Panc1 (cell line): ENCODE results near the gene RPS19BP1. TPM values are rescaled to one million over a fixed set of nuclear protein-coding genes. Genes with fewer than 3 reads are reported as not detected.
"Not testable (repeated sequence)": the region's sequence is repeated elsewhere in the genome, so short reads cannot be mapped to it uniquely, and the experiment has no call there.

Experiments
- ATAC-seq: fragments of 200-7000 bp; cut with Tn5 transposase; 2 replicates; pipeline ENCODE4 v1.9.1; 2020; ENCODE audit warnings: mild to moderate bottlenecking, moderate library complexity
- BruUV-seq: library from RNA; stranded (reverse); fragments of 400-500 nt; replicated peaks from 2 replicates; lab custom pipeline; 2021; lab: Mats Ljungman, UMichigan
- CTCF ChIA-PET: fragments of 300-600 bp; sonication (Branson Sonifier 250); formaldehyde crosslinking; loops from one replicate; lab custom pipeline; 2022; ENCODE audit warnings: antibody characterized with exemption; lab: Charles Lee
- POLR2A ChIA-PET: fragments of 300-600 bp; sonication (Branson Sonifier 250); formaldehyde crosslinking; loops from one replicate; lab custom pipeline; 2022; ENCODE audit warnings: antibody characterized with exemption; lab: Charles Lee
- DNase-seq: peaks from one replicate; pipeline ENCODE4 v3.0.0-alpha.2; 2010; ENCODE audit warnings: low read depth, low spot score
- H3K27ac ChIP-seq: 2 replicates; pipeline ENCODE4 v1.5.1; 2011; ENCODE audit warnings: mild to moderate bottlenecking, low read length, inconsistent platforms
- H3K27me3 ChIP-seq: fragments of 200-500 bp; sonication (Bioruptor generic); 2 replicates; pipeline ENCODE4 v1.6.0; 2014; ENCODE audit warnings: low read length, inconsistent platforms; ENCODE audit not compliant: control insufficient read depth, insufficient read depth
- H3K36me3 ChIP-seq: fragments of 200-500 bp; sonication (Bioruptor generic); 2 replicates; pipeline ENCODE4 v1.5.1; 2014; ENCODE audit warnings: inconsistent platforms, mild to moderate bottlenecking, low read length, moderate library complexity; ENCODE audit not compliant: control insufficient read depth, insufficient read depth
- H3K4me1 ChIP-seq: 2 replicates; pipeline ENCODE4 v1.5.1; 2011; ENCODE audit warnings: inconsistent platforms, mild to moderate bottlenecking, low read length, moderate library complexity; ENCODE audit not compliant: control insufficient read depth, insufficient read depth
- H3K4me3 ChIP-seq, 2 experiments: 2 replicates each; pipeline ENCODE4 v1.5.1; 2011 to 2012; ENCODE audit warnings: low read depth in 2 of 2, low read length in 2 of 2, mild to moderate bottlenecking in 2 of 2, inconsistent platforms in 1 of 2, moderate library complexity in 1 of 2
- H3K9me3 ChIP-seq: fragments of 200-500 bp; sonication (Bioruptor generic); 2 replicates; pipeline ENCODE4 v1.5.1; 2014; ENCODE audit warnings: low read depth, mild to moderate bottlenecking, inconsistent platforms, low read length, moderate library complexity; ENCODE audit not compliant: control insufficient read depth, insufficient read depth
- POLR2AphosphoS5 ChIP-seq: IDR thresholded peaks from 2 replicates; pipeline ENCODE4 v1.6.1; 2012; ENCODE audit warnings: mild to moderate bottlenecking, low read depth, low read length, moderate library complexity
- SIN3A ChIP-seq: IDR thresholded peaks from 2 replicates; pipeline ENCODE4 v1.6.1; 2012; ENCODE audit warnings: low read depth, mild to moderate bottlenecking, low read length, moderate library complexity, borderline replicate concordance; ENCODE audit not compliant: insufficient read depth
- TCF7L2 ChIP-seq: IDR thresholded peaks from 2 replicates; pipeline ENCODE4 v1.6.1; 2011; ENCODE audit warnings: mild to moderate bottlenecking, low read depth, low read length, inconsistent platforms
- in situ Hi-C: cut with HindIII; loops from 2 replicates; pipeline ENCODE4 v1.10.0; 2016; ENCODE audit warnings: low sequenced_read_pairs, low pct_unique_long_range_greater_than_20kb
- intact Hi-C: fragments of 100-400 bp; cut with micrococcal nuclease; formaldehyde crosslinking; loops from one replicate; pipeline ENCODE4 v1.10.0; 2022; ENCODE audit not compliant: unreplicated experiment
- total RNA-seq: library from RNA; stranded (reverse); gene quantifications from one replicate; pipeline ENCODE4 v1.2.1, GENCODE V29; 2021; ENCODE audit not compliant: unreplicated experiment

RPS19BP1 gene
- total RNA-seq, 1 experiment from 2014 or later, result 123 TPM

- Histone ChIP-seq H3K27me3 (no peaks in the 10 kb centered on the region), H3K4me1 (peaks cover 20% of the 10 kb centered on the region), H3K9me3 (no peaks in the 10 kb centered on the region), H3K27ac (peak overlapping the region; percentile 95), H3K4me3 (peak overlapping the region; percentile 75 to 84), H3K36me3 (peaks cover 10% of the 10 kb centered on the region)
- CTCF ChIA-PET, result interaction anchor here (0.6 kb wide), 1 partner anchor 198 kb away, joined by 6 read pairs; no protein-coding TSS in a partner anchor
- POLR2A ChIA-PET, result interaction anchor here (0.6 to 0.8 kb wide), 2 partner anchors 27 to 203 kb away, joined by 3 to 7 read pairs; partner anchors contain the start of gene RPL3
- intact Hi-C loops (no loop called here), in situ Hi-C loops (no loop called here)
- no TSS peak for BruUV-seq
- no peak for DNase-seq
- peak; percentile 1; the same call in 1 of the 2 replicates for ATAC-seq
- no peak for TF ChIP-seq TCF7L2
- TF ChIP-seq SIN3A, result 0 out of 2 replicates have a peak, but pooled peaks have one; percentile 30
- peak; percentile 96 for TF ChIP-seq POLR2AphosphoS5
Observed at GRCh38 chr22:39522567-39523300, 9.8 kb downstream of the RPS19BP1 start.

GRCh38 chr22:39522091-39522490 is 10.5 kb downstream of the RPS19BP1 start:
- Histone ChIP-seq H3K4me1 (peaks cover 17% of the 10 kb centered on the region), H3K36me3 (peaks cover 10% of the 10 kb centered on the region), H3K4me3 (peak overlapping the region; percentile 75 to 84), H3K27ac (peak overlapping the region; percentile 95)
- ATAC-seq, BruUV-seq, H3K9me3 ChIP-seq, DNase-seq, H3K27me3 ChIP-seq, in situ Hi-C loops, intact Hi-C loops, CTCF ChIA-PET: not testable (repeated sequence)
- POLR2A ChIA-PET, result interaction anchor here (0.8 kb wide), 1 partner anchor 26 kb away, joined by 7 read pairs; no protein-coding TSS in a partner anchor

- H3K36me3 ChIP-seq, result peaks cover 10% of the 10 kb centered on the region
- H3K27ac ChIP-seq, result peak overlapping the region; percentile 95
- 0 out of 2 replicates have a peak, but pooled peaks have one; percentile 1 for TF ChIP-seq POLR2AphosphoS5
- intact Hi-C loops, ATAC-seq, in situ Hi-C loops, CTCF ChIA-PET, H3K9me3 ChIP-seq, DNase-seq, H3K27me3 ChIP-seq: not testable (repeated sequence)
- TSS peak; percentile 91 for BruUV-seq
- peaks cover 17% of the 10 kb centered on the region for H3K4me1 ChIP-seq
- H3K4me3 ChIP-seq, result peak overlapping the region; percentile 75 to 84
- POLR2A ChIA-PET, result interaction anchor here (1.1 kb wide), 1 partner anchor 10 kb away, joined by 4 read pairs; no protein-coding TSS in a partner anchor
Observed at GRCh38 chr22:39521106-39521885, 11.3 kb downstream of the RPS19BP1 start.
